HG02623 (cell line): ENCODE measurements around the gene NUCB2.
"Not testable (repeated sequence)": the region's sequence is repeated elsewhere in the genome, so short reads cannot be mapped to it uniquely, and the experiment has no call there.

ENCODE experiments used
- ATAC-seq: cut with Tn5 transposase; IDR thresholded peaks from one replicate; pipeline ENCODE4 v1.9.1; 2021; ENCODE audit warnings: moderate library complexity; ENCODE audit not compliant: unreplicated experiment

The NUCB2 gene

DNA sequence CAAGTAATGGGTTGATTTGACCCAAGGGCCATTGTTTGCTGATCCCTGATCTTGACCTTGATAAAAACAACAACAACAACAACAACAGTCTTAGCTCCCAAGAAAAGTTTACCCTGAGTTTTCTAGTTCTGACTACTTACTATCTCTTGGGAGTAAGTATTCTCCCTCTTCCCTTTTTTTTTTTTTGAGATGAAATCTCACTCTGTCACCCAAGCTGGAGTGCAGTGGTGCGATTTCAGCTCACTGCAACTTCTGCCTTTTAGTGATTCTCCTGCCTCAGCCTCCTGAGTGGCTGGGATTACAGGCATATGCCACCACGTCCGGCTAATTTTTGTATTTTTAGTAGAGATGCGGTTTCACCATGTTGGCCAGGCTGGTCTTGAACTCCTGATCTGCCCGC, 8.0 kb upstream of the NUCB2 start:
- ATAC-seq, result not testable (repeated sequence)

DNA sequence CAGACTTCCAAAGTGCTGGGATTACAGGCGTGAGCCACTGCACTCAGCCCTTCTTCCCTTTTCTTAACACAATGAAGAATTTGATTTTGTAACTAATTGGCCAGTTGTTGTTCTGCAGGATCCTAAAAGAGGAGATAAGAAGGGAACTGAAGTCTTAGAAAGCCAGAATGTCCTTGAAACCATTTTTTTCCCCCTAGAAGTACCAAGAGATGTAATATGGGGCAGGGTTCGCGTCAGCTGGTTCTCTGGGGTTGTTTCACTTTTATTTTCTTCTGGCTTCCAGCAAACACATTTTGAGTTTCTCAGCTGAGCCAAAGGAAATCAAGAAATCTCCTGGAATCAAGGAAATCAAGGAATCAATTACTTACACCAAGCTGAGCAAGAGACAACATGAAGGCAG, 7.6 kb upstream of the NUCB2 start:
- no peak for ATAC-seq

DNA sequence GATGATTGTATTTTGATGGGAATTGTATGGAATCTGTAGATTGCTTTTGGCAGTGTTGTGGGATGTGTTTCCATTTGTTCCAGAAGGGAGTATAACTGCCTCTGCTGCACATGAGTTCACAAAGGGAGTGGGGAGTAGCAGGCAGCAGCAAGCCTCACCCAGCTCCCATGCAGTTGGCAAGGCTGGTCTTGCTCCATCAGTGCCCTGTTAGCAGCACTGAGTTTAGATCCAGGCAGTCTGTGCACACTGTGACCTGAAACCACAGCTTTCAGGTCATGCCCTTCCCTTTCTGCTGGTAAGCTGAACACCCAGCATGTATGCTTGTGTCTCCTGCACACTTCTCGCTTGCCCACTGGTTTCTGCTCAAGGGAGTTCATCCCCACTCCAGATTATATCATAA, 3.7 kb upstream of the NUCB2 start:
- no peak for ATAC-seq

DNA sequence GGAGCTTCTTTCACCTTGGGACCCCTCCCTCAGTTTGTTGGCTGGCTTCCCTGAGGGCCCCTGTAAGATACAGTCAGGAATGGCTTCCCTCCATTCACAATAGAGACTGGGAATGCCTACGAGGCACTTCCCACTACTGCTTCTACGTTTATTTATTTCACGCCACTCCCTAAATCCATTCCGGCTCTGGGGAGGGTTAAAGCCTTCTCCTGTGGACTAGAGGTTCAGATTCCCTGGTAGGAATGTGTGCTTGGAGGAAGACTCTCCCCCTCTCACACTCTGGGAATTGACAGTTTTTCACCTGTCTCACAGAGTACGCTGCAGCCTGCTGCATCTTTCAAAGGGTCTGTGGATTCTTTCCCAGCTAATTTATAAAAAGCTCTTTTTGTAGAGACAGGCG, 3.3 kb upstream of the NUCB2 start:
- ATAC-seq, result no peak

- no peak for ATAC-seq
Observed at GRCh38 chr11:17273668-17274282, 2.8 kb upstream of the NUCB2 start.

- ATAC-seq, result no peak
Observed at GRCh38 chr11:17275400-17276235, 921 bp upstream of the NUCB2 start.

GRCh38 chr11:17277024-17277584, 565 bp downstream of the NUCB2 start:
- peak; percentile 7 for ATAC-seq

- no peak for ATAC-seq
Observed at GRCh38 chr11:17280494-17281127, 4.1 kb downstream of the NUCB2 start.

GRCh38 chr11:17286332-17286731, 9.8 kb downstream of the NUCB2 start:
- no peak for ATAC-seq

- no peak for ATAC-seq
Observed at GRCh38 chr11:17287058-17287457, 10.5 kb downstream of the NUCB2 start.

- ATAC-seq, result no peak
Observed at GRCh38 chr11:17291710-17292109, 15.2 kb downstream of the NUCB2 start.

- ATAC-seq, result no peak
Observed at GRCh38 chr11:17293311-17293710, 16.8 kb downstream of the NUCB2 start.

DNA sequence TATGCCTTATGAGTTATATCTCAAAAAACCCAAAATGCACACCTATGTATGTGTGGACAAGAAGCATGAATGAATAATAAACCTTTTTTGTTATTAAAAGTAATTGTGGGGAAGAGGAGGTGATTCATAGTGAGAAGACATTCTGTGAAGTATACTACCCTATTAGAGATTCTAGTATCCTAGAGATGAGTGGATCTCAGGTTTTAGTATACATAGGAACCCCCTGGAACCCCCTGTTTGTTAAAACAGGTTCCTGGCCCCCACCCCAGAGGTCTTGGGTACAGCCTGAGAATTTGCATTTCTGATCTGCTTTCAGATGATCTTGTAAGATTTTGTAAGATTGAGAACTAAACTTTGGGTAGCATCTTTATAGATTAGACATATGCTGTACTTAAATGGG, 17.5 kb downstream of the NUCB2 start:
- ATAC-seq, result peak; percentile 35

DNA sequence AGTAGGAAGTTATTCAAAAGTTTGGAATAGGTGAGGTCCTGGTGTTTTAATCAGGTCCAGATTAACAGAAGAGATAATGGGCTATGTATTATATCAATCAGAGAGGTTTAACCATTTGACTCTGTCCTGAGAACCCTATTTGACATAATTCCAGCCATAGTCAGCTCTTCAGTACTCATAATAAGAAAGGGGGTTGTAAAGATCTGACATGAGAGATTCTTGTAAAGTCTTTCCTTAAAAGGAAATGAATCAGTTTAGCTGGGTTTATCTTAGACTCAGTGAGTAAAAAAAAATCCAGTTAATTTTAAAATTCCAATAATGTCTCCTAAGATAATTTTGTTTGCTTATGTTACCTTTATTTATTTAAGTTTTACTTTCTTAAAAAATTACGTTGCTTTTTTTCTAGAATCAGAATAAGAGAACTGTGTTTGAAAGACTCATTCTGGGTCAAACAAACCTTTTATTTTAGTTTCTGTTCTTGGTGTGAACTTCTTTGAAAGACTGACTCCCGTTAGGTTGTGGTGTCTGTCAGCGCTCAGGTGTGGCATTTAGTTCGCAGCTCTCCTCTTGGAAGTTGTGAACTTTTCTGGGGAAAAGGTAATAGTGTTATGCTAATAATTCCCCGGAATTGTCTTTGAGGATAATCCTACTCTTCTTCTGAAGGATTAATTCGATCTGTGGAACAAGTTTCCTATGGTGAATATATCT, 20.5 kb downstream of the NUCB2 start:
- ATAC-seq, result no peak

DNA sequence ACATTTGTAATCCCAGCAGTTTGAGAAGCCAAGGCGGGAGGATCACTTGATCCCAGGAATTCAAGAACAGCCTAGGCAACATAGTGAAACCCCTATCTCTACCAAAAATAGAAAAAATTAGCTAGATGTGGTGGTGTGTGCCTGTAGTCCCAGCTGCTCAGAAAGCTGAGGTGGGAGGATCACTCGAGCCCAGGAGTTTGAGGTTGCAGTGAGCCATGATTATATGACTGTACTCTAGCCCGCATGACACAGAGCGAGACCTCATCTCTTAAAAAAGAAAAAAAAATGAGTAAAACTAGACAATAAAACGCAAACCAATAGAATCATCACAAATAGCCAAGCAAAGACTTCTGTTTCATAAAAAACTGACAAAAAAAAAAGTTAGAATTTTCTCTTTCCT, 21.8 kb downstream of the NUCB2 start:
- peak; percentile 73 for ATAC-seq

- no peak for ATAC-seq
Observed at GRCh38 chr11:17300372-17300771, 23.8 kb downstream of the NUCB2 start.

- no peak for ATAC-seq
Observed at GRCh38 chr11:17313349-17314231, 37.1 kb downstream of the NUCB2 start.

- ATAC-seq, result no peak
Observed at GRCh38 chr11:17314232-17314547, 37.7 kb downstream of the NUCB2 start.

DNA sequence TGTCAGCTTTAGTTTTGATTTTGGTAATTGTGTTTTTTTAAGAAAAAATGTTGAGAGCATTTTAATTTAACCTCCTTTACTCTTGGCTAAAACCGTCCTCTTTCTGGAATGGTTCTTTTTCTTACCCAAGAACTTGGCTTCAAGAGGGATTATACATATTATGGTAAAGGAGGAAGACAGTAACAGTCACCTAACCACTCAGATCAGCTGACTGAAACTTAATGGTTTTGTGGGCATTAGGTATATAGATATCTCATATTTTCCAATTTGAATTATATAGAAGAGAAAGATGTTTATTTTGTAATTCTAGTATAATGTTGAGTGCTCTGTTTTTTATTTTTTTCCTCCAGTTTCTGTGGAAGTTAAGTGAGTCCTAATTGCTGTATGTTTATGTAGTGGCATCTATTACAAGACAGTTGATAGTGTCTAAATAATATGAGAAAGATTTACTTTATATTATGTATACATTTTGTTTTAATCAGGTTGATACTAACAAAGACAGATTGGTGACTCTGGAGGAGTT, 38.4 kb downstream of the NUCB2 start:
- no peak for ATAC-seq

DNA sequence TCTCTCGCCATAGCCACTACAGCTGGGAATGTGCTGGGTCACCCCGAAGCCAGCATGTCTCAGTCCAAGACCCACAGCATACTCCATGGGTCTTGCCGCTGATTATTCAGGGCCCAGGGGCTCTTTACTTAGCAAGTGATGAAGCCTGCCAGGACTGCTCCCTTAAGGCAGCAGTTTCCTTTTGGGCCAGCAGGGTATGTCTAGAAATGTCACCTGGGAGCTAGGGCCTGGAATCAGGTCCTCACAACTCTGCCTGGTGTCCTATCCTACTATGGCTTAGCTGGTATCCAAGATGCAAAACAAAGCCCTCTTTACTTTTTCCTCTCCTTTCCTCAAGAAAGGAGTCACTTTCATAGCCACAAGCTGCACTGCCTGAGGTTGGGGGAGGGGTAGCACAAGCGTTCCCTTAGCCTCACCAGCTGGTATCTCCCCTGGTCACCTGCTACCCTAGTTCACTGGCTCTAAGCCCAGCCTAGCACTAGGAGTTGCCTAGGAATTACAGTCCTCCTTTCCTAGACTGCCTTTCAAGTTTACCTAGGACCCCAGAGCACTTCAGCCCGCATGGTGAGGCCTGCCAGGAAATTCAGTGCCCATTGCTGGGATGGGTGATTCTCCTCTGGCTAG, 52.4 kb downstream of the NUCB2 start:
- ATAC-seq, result no peak
